ENCODE data around the gene MRPL14.

The MRPL14 gene

DNA sequence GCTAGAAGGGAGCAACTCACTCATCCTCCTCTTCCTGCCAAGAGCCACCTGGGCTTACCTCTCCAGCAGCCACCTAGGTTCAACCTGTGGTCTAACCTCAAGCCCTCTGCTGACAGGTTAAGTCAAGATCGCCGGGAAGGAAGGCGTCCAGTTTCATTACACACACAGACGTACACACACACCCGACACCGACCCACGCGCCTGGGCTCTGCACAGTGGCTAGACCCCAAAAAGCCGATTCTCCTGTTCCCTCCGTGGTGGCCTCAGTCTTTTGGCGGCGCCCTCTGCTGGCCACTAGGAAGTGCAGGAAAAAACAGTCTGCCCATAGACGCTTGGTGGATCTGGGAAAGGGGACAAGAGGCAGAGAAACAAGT, 52.8 kb downstream of the MRPL14 start:
- Histone ChIP-seq H3K9me2 (replicated peaks; ENCODE audit: low read depth, low read length) (no peaks in the 10 kb centered on the region), H4K20me1 (ENCODE audit: insufficient read depth, low read length, poor library complexity, severe bottlenecking) (no peaks in the 10 kb centered on the region), H3K4me2 (ENCODE audit: low read depth, low read length, poor library complexity, severe bottlenecking) (peak overlapping the region; percentile 100), H3K4me1 (ENCODE audit: insufficient read depth, low read length, poor library complexity, severe bottlenecking) (peaks cover 31% of the 10 kb centered on the region), H3K9ac (ENCODE audit: low read depth, low read length, poor library complexity, severe bottlenecking) (peak overlapping the region; percentile 98), H3K27me3 (ENCODE audit: insufficient read depth, low read length, poor library complexity, severe bottlenecking) (no peaks in the 10 kb centered on the region), H3K79me2 (ENCODE audit: insufficient read depth, low read length) (peaks cover 10% of the 10 kb centered on the region; the same call in 1 of the 2 replicates), H2AFZ (ENCODE audit: low read length) (0 out of 2 replicates have a peak overlapping the region, but pooled peaks have one; percentile 9), H3K36me3 (ENCODE audit: insufficient read depth, low read length) (no peaks in the 10 kb centered on the region), H3K4me3 (ENCODE audit: low read length, poor library complexity, severe bottlenecking) (peak overlapping the region; percentile 97), H3F3A (ENCODE audit: low read depth) (no peaks in the 10 kb centered on the region), H3K9me3 (ENCODE audit: insufficient read depth, low read depth, low read length) (no peaks in the 10 kb centered on the region)
- TF ChIP-seq EZH2phosphoT487 (IDR thresholded peaks at IDR 0.05; ENCODE audit: borderline replicate concordance), result no peak
- TF ChIP-seq, protein P1, sequence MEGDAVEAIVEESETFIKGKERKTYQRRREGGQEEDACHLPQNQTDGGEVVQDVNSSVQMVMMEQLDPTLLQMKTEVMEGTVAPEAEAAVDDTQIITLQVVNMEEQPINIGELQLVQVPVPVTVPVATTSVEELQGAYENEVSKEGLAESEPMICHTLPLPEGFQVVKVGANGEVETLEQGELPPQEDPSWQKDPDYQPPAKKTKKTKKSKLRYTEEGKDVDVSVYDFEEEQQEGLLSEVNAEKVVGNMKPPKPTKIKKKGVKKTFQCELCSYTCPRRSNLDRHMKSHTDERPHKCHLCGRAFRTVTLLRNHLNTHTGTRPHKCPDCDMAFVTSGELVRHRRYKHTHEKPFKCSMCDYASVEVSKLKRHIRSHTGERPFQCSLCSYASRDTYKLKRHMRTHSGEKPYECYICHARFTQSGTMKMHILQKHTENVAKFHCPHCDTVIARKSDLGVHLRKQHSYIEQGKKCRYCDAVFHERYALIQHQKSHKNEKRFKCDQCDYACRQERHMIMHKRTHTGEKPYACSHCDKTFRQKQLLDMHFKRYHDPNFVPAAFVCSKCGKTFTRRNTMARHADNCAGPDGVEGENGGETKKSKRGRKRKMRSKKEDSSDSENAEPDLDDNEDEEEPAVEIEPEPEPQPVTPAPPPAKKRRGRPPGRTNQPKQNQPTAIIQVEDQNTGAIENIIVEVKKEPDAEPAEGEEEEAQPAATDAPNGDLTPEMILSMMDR (conservative IDR thresholded peaks at IDR 0.05; ENCODE audit: low read length), result peak; percentile 95

GRCh38 chr6:44073612-44074438, 53.4 kb downstream of the MRPL14 start:
- peak overlapping the region; percentile 97 for H3K4me3 ChIP-seq (ENCODE audit: low read length, poor library complexity, severe bottlenecking)
- H3K4me2 ChIP-seq (ENCODE audit: low read depth, low read length, poor library complexity, severe bottlenecking), result peak overlapping the region; percentile 100
- no peaks in the 10 kb centered on the region for H3K36me3 ChIP-seq (ENCODE audit: insufficient read depth, low read length)
- H2AFZ ChIP-seq (ENCODE audit: low read length), result peak overlapping the region; percentile 87
- no peaks in the 10 kb centered on the region for H3K9me3 ChIP-seq (ENCODE audit: insufficient read depth, low read depth, low read length)
- H3K4me1 ChIP-seq (ENCODE audit: insufficient read depth, low read length, poor library complexity, severe bottlenecking), result peaks cover 28% of the 10 kb centered on the region
- no peaks in the 10 kb centered on the region for H4K20me1 ChIP-seq (ENCODE audit: insufficient read depth, low read length, poor library complexity, severe bottlenecking)
- peaks cover 10% of the 10 kb centered on the region; the same call in 1 of the 2 replicates for H3K79me2 ChIP-seq (ENCODE audit: insufficient read depth, low read length)
- H3K27me3 ChIP-seq (ENCODE audit: insufficient read depth, low read length, poor library complexity, severe bottlenecking), result no peaks in the 10 kb centered on the region
- H3K9ac ChIP-seq (ENCODE audit: low read depth, low read length, poor library complexity, severe bottlenecking), result peak overlapping the region; percentile 98
- no peak for TF ChIP-seq EZH2phosphoT487 (IDR thresholded peaks at IDR 0.05; ENCODE audit: borderline replicate concordance)
- TF ChIP-seq, protein P1 (conservative IDR thresholded peaks at IDR 0.05; ENCODE audit: low read length), result no peak
- no peaks in the 10 kb centered on the region for H3F3A ChIP-seq (ENCODE audit: low read depth)
- H3K9me2 ChIP-seq (replicated peaks; ENCODE audit: low read depth, low read length), result no peaks in the 10 kb centered on the region

GRCh38 chr6:44072959-44073611, 54.2 kb downstream of the MRPL14 start:
- H3K4me3 ChIP-seq (ENCODE audit: low read length, poor library complexity, severe bottlenecking), result peak overlapping the region; percentile 97
- H3K79me2 ChIP-seq (ENCODE audit: insufficient read depth, low read length), result peaks cover 10% of the 10 kb centered on the region; the same call in 1 of the 2 replicates
- TF ChIP-seq, protein P1 (conservative IDR thresholded peaks at IDR 0.05; ENCODE audit: low read length), result no peak
- TF ChIP-seq EZH2phosphoT487 (IDR thresholded peaks at IDR 0.05; ENCODE audit: borderline replicate concordance), result no peak
- no peaks in the 10 kb centered on the region for H4K20me1 ChIP-seq (ENCODE audit: insufficient read depth, low read length, poor library complexity, severe bottlenecking)
- H2AFZ ChIP-seq (ENCODE audit: low read length), result peak overlapping the region; percentile 89
- no peaks in the 10 kb centered on the region for H3K36me3 ChIP-seq (ENCODE audit: insufficient read depth, low read length)
- peak overlapping the region; percentile 100 for H3K4me2 ChIP-seq (ENCODE audit: low read depth, low read length, poor library complexity, severe bottlenecking)
- H3K9ac ChIP-seq (ENCODE audit: low read depth, low read length, poor library complexity, severe bottlenecking), result peak overlapping the region; percentile 98
- no peaks in the 10 kb centered on the region for H3K9me3 ChIP-seq (ENCODE audit: insufficient read depth, low read depth, low read length)
- peaks cover 31% of the 10 kb centered on the region for H3K4me1 ChIP-seq (ENCODE audit: insufficient read depth, low read length, poor library complexity, severe bottlenecking)
- no peaks in the 10 kb centered on the region for H3K9me2 ChIP-seq (replicated peaks; ENCODE audit: low read depth, low read length)
- no peaks in the 10 kb centered on the region for H3F3A ChIP-seq (ENCODE audit: low read depth)
- no peaks in the 10 kb centered on the region for H3K27me3 ChIP-seq (ENCODE audit: insufficient read depth, low read length, poor library complexity, severe bottlenecking)
